Central memory CD4-positive, alpha-beta T cell (primary cell): ENCODE results near the gene GJB1.

Experiments
- DNase-seq: peaks from one replicate; pipeline ENCODE4 v3.0.0; 2022

Gene GJB1

GRCh38 chrX:71215338-71215912 lies 7.6 kb upstream of the GJB1 start:
- no peak for DNase-seq

GRCh38 chrX:71216485-71216884 lies 6.5 kb upstream of the GJB1 start:
- no peak for DNase-seq

- DNase-seq: no peak
These were observed 5.7 kb upstream of the GJB1 start for GRCh38 chrX:71217298-71217697.

GRCh38 chrX:71221145-71221544 lies 1.9 kb upstream of the GJB1 start:
- DNase-seq: no peak

GRCh38 chrX:71224098-71224708 lies 1.2 kb downstream of the GJB1 start:
- no peak for DNase-seq

GRCh38 chrX:71225009-71225408 lies 2.0 kb downstream of the GJB1 start:
- no peak for DNase-seq

- DNase-seq: no peak
These were observed 2.7 kb downstream of the GJB1 start for GRCh38 chrX:71225676-71226075.

- DNase-seq: no peak
These were observed 4.5 kb downstream of the GJB1 start for GRCh38 chrX:71227370-71228062.

- no peak for DNase-seq
These were observed 5.1 kb downstream of the GJB1 start for GRCh38 chrX:71228063-71228642.

- no peak for DNase-seq
These were observed 12.5 kb downstream of the GJB1 start for GRCh38 chrX:71235482-71235881.

- no peak for DNase-seq
These were observed 13.8 kb downstream of the GJB1 start for GRCh38 chrX:71236836-71237235.

- DNase-seq: no peak
These were observed 16.8 kb downstream of the GJB1 start for GRCh38 chrX:71239781-71240180.

GRCh38 chrX:71241301-71241700 lies 18.3 kb downstream of the GJB1 start:
- no peak for DNase-seq

GRCh38 chrX:71244359-71245128 lies 21.5 kb downstream of the GJB1 start:
- DNase-seq: no peak

GRCh38 chrX:71245159-71245558 lies 22.1 kb downstream of the GJB1 start:
- DNase-seq: no peak

- no peak for DNase-seq
These were observed 27.8 kb downstream of the GJB1 start for GRCh38 chrX:71250841-71251240.

GRCh38 chrX:71251466-71251973 lies 28.5 kb downstream of the GJB1 start:
- DNase-seq: no peak

GRCh38 chrX:71252221-71252620 lies 29.2 kb downstream of the GJB1 start:
- DNase-seq: no peak

- DNase-seq: no peak
These were observed 30.4 kb downstream of the GJB1 start for GRCh38 chrX:71253253-71254091.

GRCh38 chrX:71254092-71254963 lies 31.3 kb downstream of the GJB1 start, which contains the start of gene ZMYM3:
Gene ZMYM3 (minus strand): TSS chrX:71254140. CDS start chrX:71253255, 885 bp downstream.
- DNase-seq: peak; percentile 75

GRCh38 chrX:71256051-71256450 lies 33.0 kb downstream of the GJB1 start:
- no peak for DNase-seq
